HG03571 (cell line): ENCODE data around the gene SYNCRIP.
"Not testable (repeated sequence)": the region's sequence is repeated elsewhere in the genome, so short reads cannot be mapped to it uniquely, and the experiment has no call there.

Experiments used
- ATAC-seq: cut with Tn5 transposase; IDR thresholded peaks from one replicate; pipeline ENCODE4 v1.9.1; 2021; ENCODE audit not compliant: unreplicated experiment

Gene SYNCRIP

GRCh38 chr6:85670573-85670972, 27.9 kb upstream of the SYNCRIP start:
- no peak for ATAC-seq

GRCh38 chr6:85669735-85670194, 27.1 kb upstream of the SYNCRIP start:
- ATAC-seq, result peak; percentile 99

GRCh38 chr6:85662251-85662650, 19.6 kb upstream of the SYNCRIP start:
- ATAC-seq, result no peak

GRCh38 chr6:85660181-85660611, 17.5 kb upstream of the SYNCRIP start:
- ATAC-seq, result no peak

GRCh38 chr6:85650606-85651005, 7.9 kb upstream of the SYNCRIP start:
- no peak for ATAC-seq

GRCh38 chr6:85644279-85644762, 1.6 kb upstream of the SYNCRIP start:
- ATAC-seq, result no peak

GRCh38 chr6:85643537-85644278, 1.0 kb upstream of the SYNCRIP start:
- peak; percentile 53 for ATAC-seq

GRCh38 chr6:85641897-85642773, 551 bp downstream of the SYNCRIP start:
- ATAC-seq, result no peak

GRCh38 chr6:85641522-85641896, 1.2 kb downstream of the SYNCRIP start:
- no peak for ATAC-seq

- ATAC-seq, result no peak
Observed at GRCh38 chr6:85640821-85641220, 1.9 kb downstream of the SYNCRIP start.

- no peak for ATAC-seq
Observed at GRCh38 chr6:85637579-85637978, 5.1 kb downstream of the SYNCRIP start.

GRCh38 chr6:85632164-85632942, 10.3 kb downstream of the SYNCRIP start:
- no peak for ATAC-seq

- not testable (repeated sequence) for ATAC-seq
Observed at GRCh38 chr6:85631117-85631516, 11.6 kb downstream of the SYNCRIP start.

GRCh38 chr6:85628353-85628752, 14.3 kb downstream of the SYNCRIP start:
- ATAC-seq, result no peak

GRCh38 chr6:85620308-85620707, 22.4 kb downstream of the SYNCRIP start:
- no peak for ATAC-seq

GRCh38 chr6:85614780-85615179, 27.9 kb downstream of the SYNCRIP start:
- no peak for ATAC-seq

- no peak for ATAC-seq
Observed at GRCh38 chr6:85612690-85613474, 29.8 kb downstream of the SYNCRIP start.

- ATAC-seq, result no peak
Observed at GRCh38 chr6:85610182-85610895, 32.3 kb downstream of the SYNCRIP start.

- no peak for ATAC-seq
Observed at GRCh38 chr6:85602100-85602499, 40.6 kb downstream of the SYNCRIP start.
